HS-5 (cell line): ENCODE results near the gene GREB1.

Experiments used
- DNase-seq: peaks from one replicate; pipeline ENCODE4 v3.0.0-alpha.2; 2012; ENCODE audit warnings: low read depth

The GREB1 gene

GRCh38 chr2:11602563-11603204 lies 68.8 kb downstream of the GREB1 start:
- DNase-seq, result no peak

GRCh38 chr2:11610624-11611242 lies 76.9 kb downstream of the GREB1 start:
- no peak for DNase-seq

GRCh38 chr2:11611251-11611650 lies 77.4 kb downstream of the GREB1 start:
- no peak for DNase-seq

GRCh38 chr2:11612553-11613215 lies 78.8 kb downstream of the GREB1 start:
- no peak for DNase-seq

GRCh38 chr2:11613297-11613696 lies 79.5 kb downstream of the GREB1 start:
- DNase-seq, result no peak

GRCh38 chr2:11615209-11615608 lies 81.4 kb downstream of the GREB1 start:
- no peak for DNase-seq

GRCh38 chr2:11616097-11616687 lies 82.3 kb downstream of the GREB1 start:
- no peak for DNase-seq

GRCh38 chr2:11616851-11617415 lies 83.1 kb downstream of the GREB1 start:
- no peak for DNase-seq

GRCh38 chr2:11617527-11617926 lies 83.7 kb downstream of the GREB1 start:
- DNase-seq, result no peak

- no peak for DNase-seq
Observed at GRCh38 chr2:11617984-11618707, 84.3 kb downstream of the GREB1 start.

GRCh38 chr2:11618708-11619062 lies 84.8 kb downstream of the GREB1 start:
- DNase-seq, result no peak

- no peak for DNase-seq
Observed at GRCh38 chr2:11621410-11621809, 87.6 kb downstream of the GREB1 start.

- DNase-seq, result no peak
Observed at GRCh38 chr2:11622611-11623010, 88.8 kb downstream of the GREB1 start.

- no peak for DNase-seq
Observed at GRCh38 chr2:11624893-11625292, 91.0 kb downstream of the GREB1 start.

GRCh38 chr2:11625671-11626070 lies 91.8 kb downstream of the GREB1 start:
- DNase-seq, result no peak

GRCh38 chr2:11628675-11629074 lies 94.8 kb downstream of the GREB1 start:
- no peak for DNase-seq

- DNase-seq, result no peak
Observed at GRCh38 chr2:11629215-11629614, 95.4 kb downstream of the GREB1 start.

GRCh38 chr2:11629851-11630250 lies 96.0 kb downstream of the GREB1 start:
- DNase-seq, result no peak

- no peak for DNase-seq
Observed at GRCh38 chr2:11630855-11631254, 97.0 kb downstream of the GREB1 start.

GRCh38 chr2:11631462-11631861 lies 97.6 kb downstream of the GREB1 start:
- DNase-seq, result no peak

GRCh38 chr2:11633923-11634478 lies 100.2 kb downstream of the GREB1 start:
- no peak for DNase-seq

GRCh38 chr2:11634584-11634983 lies 100.7 kb downstream of the GREB1 start:
- no peak for DNase-seq
